Measurements from ENCODE around the gene PPARGC1A.

Gene PPARGC1A, protein sequence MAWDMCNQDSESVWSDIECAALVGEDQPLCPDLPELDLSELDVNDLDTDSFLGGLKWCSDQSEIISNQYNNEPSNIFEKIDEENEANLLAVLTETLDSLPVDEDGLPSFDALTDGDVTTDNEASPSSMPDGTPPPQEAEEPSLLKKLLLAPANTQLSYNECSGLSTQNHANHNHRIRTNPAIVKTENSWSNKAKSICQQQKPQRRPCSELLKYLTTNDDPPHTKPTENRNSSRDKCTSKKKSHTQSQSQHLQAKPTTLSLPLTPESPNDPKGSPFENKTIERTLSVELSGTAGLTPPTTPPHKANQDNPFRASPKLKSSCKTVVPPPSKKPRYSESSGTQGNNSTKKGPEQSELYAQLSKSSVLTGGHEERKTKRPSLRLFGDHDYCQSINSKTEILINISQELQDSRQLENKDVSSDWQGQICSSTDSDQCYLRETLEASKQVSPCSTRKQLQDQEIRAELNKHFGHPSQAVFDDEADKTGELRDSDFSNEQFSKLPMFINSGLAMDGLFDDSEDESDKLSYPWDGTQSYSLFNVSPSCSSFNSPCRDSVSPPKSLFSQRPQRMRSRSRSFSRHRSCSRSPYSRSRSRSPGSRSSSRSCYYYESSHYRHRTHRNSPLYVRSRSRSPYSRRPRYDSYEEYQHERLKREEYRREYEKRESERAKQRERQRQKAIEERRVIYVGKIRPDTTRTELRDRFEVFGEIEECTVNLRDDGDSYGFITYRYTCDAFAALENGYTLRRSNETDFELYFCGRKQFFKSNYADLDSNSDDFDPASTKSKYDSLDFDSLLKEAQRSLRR

DNA sequence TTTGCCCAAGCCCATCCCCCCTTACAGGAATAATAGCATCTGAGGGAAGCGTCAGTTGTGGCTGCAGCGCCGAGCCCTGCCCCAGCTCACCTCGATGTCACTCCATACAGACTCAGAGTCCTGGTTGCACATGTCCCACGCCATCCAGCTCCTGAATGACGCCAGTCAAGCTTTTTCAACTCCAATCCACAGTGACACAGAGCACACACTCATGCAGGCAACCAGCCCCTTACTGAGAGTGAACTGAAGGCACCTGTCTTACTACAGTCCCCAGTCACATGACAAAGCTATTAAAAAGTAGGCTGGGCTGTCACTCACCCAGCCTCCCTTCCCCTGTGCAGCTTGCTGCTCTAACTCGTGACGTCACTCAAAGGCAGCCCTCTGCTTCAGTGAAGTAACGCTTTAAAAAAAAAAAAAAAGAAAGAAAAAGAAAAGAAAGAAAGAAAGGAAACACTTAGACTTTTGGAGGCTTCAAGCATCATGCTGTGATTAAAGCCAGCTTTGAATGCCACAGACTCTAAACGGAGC, at the start of gene PPARGC1A:
Gene PPARGC1A, minus strand, starts transcription at position 234 of the 528 bp plus-strand sequence. Its CDS starts 90 bp downstream, at position 144.
- DNase-seq: no peak

DNA sequence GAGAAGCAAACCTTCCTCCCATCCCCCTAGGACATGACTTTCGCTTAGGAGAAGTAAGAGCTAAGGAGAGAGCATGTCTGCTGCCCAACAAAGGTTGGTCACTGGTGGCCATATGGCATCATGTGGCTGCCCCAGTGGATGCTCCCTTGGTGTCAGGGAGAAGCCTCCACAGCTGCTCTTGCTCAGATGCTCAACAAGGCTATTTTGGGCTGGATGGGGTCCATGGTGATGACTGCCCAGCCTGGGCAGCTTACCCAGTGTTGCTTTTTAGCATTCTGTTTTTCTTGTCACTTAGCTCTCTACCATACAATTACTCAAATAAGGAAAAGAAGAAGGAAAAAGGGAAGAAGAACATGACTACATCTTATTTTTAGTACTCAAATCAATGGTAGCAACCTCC, 48.9 kb upstream of the PPARGC1A start:
- DNase-seq: no peak

DNA sequence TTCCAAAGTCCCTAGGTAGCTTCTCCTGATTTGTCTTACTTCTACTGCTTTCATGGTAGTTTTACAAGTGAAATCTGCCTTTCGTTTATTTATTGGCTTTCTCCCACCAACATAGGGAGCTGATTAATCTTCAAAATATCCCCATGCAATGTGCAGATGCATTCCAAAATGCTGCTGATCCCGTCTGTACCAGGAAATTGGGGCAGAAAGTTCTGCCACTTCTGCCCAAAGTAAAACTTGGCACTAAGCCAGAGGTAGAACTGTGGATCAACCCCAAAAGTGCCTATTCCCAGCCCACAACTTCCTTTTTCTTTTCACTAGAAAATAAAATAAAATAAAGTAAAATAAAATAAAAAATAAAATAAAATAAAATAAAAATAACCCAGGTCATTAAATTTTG, 47.3 kb upstream of the PPARGC1A start:
- no peak for DNase-seq

DNA sequence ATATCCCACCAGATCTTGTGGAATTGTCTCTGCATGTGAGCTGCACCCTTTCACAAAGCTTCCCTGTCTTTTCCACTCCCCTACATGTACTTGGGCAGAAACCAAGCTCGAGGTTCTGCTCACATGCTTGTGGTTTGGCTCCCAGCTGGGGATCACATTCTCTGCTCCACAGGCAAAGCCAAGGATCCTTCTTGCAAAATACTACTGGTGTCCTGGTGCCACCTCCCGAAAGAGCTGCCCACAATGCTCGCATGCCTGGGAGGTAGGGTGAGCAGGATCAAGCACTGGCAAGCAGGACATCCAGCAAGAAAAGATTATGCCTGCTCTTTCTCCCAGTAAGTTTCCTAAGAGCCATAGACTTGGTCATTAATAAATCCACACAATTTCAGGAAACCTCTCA, 45.1 kb upstream of the PPARGC1A start:
- no peak for DNase-seq

DNA sequence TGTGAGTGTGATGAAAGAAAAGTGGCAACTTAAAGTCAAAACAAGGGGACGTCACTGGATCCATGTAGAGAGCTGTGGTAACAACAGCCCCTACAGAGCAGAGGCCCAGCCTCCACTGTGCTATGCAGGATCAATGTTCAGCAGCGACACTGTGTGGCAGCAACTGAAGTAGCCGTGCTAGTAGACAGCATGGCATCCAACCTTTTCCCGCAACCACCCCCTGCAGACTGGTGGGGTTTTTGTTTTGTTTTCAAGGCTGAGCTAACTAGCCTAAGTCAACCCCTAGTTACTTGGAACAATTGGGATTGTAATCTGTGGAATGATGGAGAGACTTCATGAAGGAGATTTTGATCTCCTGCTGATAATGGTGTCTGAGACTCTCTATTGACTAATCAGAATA, 44.4 kb upstream of the PPARGC1A start:
- no peak for DNase-seq

DNA sequence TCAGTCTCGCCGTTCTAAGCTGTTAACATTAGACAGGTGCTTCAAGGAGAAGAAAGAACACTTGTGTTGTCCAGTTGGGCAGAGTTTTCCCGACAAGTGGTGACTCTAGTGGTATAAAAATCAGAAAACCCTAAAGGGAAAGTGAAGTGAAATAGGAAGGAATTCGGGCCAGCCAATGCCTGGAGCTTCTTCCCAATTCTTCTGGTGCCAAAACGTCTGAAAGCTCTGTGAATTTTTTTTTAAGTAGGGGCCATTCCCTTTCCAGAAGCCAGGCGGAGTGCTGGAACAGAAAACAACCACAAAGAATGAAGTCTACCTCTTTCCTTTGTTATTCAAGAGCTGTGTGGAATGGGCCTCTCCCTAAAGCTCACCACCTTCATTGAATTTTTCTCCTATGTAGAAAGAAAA, 43.1 kb upstream of the PPARGC1A start:
- no peak for DNase-seq

DNA sequence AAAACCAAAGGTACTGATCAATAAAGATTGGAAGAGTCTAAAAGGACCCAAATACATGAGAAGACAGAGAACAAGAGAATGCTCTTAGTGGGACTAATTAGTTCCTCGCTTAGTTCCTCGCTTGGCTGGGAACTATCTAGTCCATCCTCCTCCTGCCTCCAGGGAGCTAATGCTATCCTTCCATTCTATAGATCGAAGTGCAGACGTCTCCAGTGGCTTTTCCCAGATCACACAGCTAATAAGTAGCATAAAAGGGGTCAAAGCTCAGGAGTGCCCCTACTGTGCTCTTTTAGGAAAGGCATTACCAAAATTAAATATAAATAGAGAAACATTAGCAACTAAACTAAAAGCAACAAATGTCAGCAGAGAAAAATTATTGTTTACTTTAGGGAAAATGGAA, 42.3 kb upstream of the PPARGC1A start:
- DNase-seq: no peak

DNA sequence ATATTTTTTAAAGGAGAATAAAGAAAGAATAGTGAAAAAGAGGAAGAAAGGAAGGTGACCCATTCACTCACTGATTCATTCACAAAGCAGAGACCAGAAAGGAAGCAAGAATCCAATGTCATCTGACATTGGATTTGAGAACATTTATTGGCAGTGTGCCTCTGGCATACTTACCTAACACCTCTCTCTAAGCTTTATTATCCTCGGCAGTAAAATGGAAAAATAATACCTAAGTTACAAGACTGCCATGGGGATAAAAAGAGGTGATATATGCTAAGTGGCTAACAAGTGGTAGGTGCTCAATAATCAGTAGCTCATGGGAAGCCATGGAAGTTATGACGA, 41.6 kb upstream of the PPARGC1A start:
- DNase-seq: no peak

DNA sequence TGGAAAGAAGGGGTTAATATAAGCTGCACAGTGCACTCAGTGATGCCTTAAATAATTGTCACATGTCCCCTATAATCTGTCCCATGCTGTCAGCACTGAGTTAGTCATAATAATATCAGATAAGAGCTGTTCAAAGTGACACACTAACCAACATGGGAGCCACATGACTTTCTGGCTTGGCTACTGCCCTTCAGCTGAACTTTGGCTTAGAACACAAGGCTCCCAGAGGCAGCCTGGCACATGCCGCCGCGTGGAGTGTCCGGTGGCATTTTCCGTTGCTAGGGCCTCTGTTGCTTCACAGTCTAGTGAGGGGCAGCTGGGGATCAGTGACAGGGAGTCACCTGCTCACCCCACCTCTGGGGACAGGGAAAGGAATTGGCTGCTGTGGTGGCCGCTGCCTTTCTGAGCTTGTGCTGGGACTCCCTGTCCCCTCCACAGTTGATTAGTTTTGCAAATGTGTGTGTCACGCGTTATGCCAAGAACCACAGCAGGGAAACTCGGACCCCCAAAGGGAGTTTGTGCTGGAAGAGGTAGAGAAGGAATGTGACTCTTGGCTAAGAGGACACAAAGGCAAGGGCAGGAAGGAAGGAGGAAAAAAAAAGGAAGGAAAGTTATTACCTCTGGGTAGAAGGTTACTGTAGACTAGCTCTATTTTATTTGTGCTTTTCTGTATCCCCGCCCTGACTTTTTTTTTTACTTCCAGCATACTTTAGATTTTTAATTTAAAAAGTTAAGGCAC, 41.1 kb upstream of the PPARGC1A start:
- DNase-seq: no peak

DNA sequence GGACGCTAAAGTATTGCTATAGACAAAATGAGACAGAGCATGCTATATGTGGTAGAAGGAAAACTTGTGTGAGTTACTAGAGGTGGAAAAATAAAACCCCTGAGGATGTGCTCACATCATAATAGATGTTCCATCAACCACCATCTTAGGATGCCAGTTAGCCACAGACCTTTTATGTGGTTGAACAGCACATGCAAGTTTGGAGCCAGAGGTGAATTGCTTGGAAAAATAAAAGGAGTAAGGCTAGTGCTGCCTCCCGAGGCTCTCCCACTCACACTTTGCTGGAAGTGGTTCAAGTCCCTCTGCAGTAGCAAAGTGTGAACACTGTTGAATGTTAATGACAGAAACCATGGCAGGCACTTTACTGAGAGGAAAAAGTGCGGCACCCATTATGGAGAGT, 39.4 kb upstream of the PPARGC1A start:
- DNase-seq: no peak

DNA sequence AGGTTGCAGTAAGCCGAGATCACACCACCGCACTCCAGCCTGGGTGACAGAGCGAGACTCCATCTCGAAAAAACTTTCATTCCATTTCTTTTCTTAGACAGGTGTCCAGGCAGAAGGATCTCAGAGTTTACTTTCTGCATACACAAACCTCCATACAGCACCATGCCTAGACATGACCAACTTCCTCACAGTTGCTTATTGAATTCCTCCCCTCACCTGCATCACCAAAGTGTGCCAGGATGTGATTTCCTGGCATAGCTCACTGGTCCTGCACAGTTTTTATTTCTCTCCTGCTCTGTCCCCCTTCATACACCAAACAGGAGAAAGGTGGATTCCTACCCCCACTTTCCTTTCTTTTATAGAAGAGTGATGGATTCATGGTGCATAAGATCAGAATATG, 34.7 kb upstream of the PPARGC1A start:
- no peak for DNase-seq

DNA sequence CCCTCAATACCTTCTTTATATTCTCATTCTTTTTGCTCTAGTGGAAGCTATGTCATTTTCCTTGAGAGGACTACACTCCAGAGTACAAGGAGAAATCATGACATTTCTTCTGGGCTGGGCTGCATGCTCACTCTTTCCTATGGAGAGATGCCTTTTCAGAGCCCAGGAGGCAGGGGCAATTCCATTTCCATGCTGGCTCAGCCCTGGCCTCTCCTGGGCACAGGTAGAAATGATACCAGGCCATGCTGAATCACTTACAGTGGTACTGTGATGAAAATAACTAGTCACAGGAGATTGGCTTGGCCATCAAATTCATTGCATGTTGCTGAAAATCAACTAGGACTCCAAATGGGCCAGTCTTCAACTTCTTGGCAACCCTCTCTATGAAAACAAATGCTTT, 34.0 kb upstream of the PPARGC1A start:
- DNase-seq: no peak

DNA sequence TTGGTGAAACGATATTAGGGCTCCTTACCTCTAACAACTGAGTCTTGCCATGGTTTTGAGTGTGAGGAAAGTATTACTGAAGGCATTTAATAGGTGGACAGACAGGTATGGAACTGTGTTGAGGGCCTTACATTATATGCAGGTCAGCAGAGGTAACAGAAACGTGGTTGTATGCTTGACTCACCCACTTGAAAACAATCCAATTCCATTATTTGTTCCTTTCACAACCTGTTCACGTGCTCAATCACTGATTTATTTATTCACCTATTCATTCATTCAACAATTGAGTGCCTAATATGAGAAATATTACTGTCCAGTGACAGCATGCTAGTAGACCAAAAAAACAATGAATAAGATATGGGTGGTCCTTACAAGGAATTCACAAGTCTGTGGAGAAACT, 33.3 kb upstream of the PPARGC1A start:
- no peak for DNase-seq

DNA sequence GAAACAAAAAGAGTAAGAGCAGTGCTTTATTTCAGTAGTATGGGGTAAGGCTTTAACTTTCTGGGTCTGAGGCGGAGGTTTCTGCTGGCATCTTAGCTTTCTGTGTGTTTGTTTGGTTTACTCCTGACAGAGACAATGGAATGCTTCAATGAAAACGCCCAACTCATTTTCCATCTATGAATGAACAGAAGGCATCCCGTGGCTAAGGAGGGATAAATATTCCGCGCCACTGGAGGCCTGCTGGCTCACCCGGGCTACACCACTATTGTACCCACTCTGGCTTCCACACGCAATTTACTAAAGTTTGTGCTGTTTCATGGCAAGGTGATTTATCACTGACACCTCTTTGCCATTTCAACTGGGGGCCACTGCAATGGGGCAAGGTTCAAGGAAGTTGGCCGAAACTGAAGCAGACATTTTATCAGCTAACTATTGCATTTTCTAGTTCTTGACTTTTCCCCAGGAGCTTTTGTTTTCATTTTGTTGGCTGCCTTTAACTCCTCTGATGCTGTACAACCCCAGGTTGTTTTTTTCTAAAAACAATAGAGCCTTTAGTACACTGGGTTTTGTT, 32.8 kb upstream of the PPARGC1A start:
- no peak for DNase-seq

DNA sequence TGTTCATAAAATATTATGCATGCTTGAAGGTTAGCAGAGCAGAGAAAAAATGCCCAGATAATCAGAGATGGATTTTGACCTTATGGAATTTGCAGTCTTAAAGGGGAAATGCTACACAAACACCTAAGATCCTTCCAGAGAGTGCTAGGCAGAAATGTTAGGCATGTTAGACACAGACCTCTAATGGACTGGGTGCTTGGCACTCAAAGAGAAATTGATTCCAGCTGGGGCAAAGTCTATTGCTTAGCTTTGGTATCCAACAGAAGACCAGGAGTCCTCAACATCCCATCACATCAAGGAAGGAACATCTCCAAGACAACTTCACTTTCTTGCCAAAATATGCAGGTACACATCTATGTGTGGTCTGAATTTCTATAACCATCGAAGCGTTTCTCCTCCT, 32.2 kb upstream of the PPARGC1A start:
- no peak for DNase-seq

DNA sequence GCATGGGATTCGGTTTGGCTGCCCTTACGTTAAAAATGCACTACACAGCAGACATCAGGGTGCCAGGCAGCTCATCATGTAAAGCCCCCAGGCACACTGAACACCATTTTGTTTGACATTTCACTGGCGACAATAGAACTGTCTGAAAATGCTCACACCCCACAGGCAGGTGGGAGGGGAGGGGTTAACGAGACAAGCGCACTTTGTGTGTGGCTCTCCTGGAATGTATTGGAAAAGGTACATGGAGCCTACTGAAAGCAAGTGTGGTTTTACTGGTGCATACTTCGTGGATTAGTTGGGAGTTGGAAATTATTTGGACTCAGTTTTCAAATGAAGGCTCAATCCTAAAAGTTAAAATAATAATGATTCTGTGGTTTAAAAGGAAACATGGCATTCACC, 31.6 kb upstream of the PPARGC1A start:
- DNase-seq: no peak

DNA sequence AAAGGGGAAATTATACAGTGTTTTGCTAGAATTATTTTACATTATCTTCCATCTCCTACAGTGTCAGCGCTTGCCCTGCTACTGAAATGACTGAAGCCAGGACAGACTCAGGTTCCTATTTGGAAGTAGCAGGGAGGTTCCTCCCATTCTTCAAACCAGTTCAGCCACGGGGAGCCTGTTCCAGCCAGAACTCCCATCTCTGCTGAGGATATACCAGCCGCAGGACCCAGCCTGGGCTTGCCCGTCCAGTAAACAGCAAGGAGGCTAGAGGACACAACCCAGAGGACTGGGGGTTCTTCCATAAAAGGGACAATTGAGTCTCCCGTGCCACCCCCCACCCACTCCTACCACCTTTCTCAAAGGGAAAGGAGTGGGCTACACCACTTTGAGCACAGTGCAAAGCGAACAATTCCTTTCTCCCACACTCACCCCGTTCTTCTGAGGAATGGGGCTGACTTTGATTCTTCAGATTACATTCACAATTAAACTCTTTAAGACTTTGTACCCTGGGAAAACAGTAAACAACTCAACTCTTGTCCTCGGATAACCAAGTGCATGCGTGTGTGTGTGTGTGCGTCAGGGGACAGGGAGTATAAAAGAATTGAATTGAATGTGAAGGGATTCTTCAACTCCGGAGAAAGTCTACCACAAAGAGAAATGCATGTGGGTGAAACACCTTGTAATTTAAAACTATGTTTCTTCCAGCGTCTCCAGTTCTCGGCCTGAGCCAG, 31.0 kb upstream of the PPARGC1A start:
- DNase-seq: no peak

DNA sequence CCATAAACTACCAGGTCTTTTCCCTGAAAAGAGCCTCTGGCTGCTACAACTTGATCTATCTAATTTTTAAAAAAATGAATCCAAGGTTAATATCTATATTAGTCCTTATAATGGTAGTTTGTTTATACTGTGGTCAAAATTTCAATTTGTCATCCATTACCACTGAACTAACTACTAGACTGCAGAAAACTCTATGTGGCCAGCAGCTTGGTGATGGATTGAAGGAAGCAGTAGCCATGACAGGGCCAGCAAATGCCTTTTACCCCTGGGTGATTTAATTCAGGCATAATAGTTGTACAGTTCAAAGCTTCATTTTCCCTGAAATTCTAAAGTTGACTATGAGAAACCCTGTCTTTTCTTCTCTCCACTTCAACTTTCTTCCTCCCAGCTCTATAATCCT, 30.4 kb upstream of the PPARGC1A start:
- DNase-seq: no peak

DNA sequence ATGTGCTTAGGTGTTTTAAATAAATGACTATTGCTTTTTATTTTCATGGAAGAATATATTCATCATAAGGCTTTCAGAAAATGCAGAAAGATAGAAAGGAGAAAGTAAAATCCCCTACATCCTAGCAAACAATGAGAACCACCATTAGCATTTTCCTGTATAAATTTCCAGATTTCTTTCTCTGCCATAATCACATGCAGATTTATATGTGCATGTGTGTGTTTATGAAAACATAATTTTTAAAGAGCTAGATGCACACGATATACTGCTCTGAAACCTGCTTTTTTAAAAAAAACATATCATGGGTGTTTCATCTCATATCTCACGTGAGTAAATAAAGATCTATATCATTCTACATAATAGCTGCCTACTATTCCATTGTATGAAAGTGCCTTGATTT, 26.4 kb upstream of the PPARGC1A start:
- DNase-seq: no peak

DNA sequence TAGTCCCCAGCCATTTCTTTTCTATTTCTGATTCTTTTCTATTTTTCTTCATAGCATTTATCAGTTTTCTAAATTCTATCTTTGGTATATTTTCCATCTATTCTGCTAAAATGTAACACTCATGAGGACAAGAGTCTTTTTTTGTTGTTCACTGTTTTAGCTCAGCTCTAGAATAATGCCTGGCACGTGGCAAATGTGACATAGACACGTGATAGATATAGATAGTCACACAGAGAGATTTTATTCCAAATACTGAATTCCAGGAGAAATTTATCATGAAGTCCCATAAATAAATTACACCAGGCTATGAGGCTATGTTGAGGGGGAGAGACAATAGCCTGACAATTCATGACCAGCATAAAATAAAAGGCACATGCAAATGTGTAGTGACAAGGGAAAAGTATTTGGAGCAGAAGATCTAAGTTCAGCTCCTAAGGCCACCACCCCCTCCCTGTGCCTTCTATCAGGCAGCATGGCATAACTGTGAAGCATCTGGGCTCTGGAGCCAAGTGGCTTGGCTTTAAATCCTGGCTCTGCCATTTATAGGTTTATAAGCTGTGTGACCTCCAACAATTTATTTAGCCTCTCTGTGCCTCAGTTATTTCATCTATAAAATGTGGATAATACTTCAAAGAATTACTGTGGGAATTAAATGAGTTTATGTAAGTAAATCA, 25.7 kb upstream of the PPARGC1A start:
- no peak for DNase-seq

DNA sequence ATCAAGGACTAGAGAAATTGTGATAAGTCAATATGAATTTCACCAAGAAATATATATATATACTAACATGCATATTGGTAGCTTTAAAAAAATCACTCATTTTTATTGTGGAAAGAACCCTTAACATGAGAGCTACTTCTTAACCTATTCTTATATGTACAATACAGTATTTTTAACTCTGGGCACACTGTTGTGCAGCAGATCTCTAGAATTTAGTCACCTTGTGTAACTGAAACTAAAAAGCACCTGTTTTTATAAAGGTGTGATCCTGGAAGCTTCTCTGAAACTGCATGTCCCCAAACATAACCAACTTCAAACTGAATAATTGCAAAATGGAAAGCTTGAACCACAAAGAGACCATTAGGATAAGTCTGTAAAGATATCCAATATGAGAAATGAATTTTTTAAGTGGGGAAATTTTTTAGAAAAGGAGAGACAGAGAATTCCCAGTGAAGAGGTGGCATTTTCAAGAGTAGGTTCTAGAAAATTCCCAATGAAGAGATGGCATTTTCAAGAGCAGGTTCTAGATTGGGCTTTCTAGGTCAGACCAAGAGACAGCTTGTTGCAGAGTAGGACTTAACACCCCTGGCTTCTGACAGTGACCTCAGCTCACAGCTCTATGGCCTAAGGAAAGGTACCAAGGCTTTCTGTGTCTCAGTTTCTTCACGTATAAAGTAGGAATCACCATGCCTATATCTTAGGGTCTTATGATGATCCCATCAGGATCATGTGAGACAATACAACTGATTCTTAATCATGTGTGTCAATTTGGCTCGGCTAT, 22.0 kb upstream of the PPARGC1A start:
- no peak for DNase-seq

Measured in DMS 273 treated with DMSO at 0.1 percent for 48 hours (cell line).